Caco-2 (cell line): ENCODE data around the gene TRIM71. TPM values are rescaled to one million over a fixed set of nuclear protein-coding genes. Genes with fewer than 3 reads are reported as not detected.

Experiments used
- BruUV-seq: library from RNA; stranded (reverse); fragments of 400-500 nt; replicated peaks from 2 replicates; lab custom pipeline; 2021; lab: Mats Ljungman, UMichigan
- CTCF ChIA-PET: fragments of 300-600 bp; sonication (Branson Sonifier 250); formaldehyde crosslinking; loops from one replicate; lab custom pipeline; 2022; ENCODE audit warnings: antibody characterized with exemption; lab: Charles Lee
- POLR2A ChIA-PET: fragments of 300-600 bp; sonication (Branson Sonifier 250); formaldehyde crosslinking; loops from one replicate; lab custom pipeline; 2022; ENCODE audit warnings: antibody characterized with exemption; lab: Charles Lee
- DNase-seq, 2 experiments: peaks; one replicate each; pipeline versions ENCODE4 v3.0.0 to v3.0.0-alpha.2; 2020 to 2022
- H3K27me3 ChIP-seq: replicated peaks from 2 replicates; pipeline ENCODE4 v1.6.0; 2011; ENCODE audit warnings: low read length; ENCODE audit not compliant: control insufficient read depth, insufficient read depth
- H3K36me3 ChIP-seq: 2 replicates; pipeline ENCODE4 v1.5.1; 2011; ENCODE audit warnings: low read length; ENCODE audit not compliant: control insufficient read depth, insufficient read depth
- H3K4me1 ChIP-seq: fragments of 250-450 bp; sonication (Bioruptor Pico); 2 replicates; pipeline ENCODE4 v1.5.1; 2020; ENCODE audit warnings: mild to moderate bottlenecking
- H3K4me3 ChIP-seq: 2 replicates; pipeline ENCODE4 v1.5.1; 2011; ENCODE audit warnings: low read depth, mild to moderate bottlenecking, control low read depth, low read length
- H3K9me3 ChIP-seq: fragments of 250-450 bp; sonication (Bioruptor Pico); 2 replicates; pipeline ENCODE4 v1.5.1; 2020; ENCODE audit warnings: mild to moderate bottlenecking, moderate library complexity
- H3K27ac Mint-ChIP-seq: one replicate; pipeline ENCODE4 v1.8.0; 2022; ENCODE audit warnings: mixed read lengths; ENCODE audit not compliant: unreplicated experiment
- H3K27me3 Mint-ChIP-seq: one replicate; pipeline ENCODE4 v1.8.0; 2022; ENCODE audit warnings: mixed read lengths; ENCODE audit not compliant: insufficient read depth, unreplicated experiment
- H3K36me3 Mint-ChIP-seq: one replicate; pipeline ENCODE4 v1.8.0; 2022; ENCODE audit warnings: mild to moderate bottlenecking, mixed read lengths; ENCODE audit not compliant: insufficient read depth, unreplicated experiment
- H3K4me1 Mint-ChIP-seq: one replicate; pipeline ENCODE4 v1.8.0; 2022; ENCODE audit warnings: low read depth, mixed read lengths; ENCODE audit not compliant: unreplicated experiment
- H3K4me3 Mint-ChIP-seq: one replicate; pipeline ENCODE4 v1.8.0; 2022; ENCODE audit warnings: mild to moderate bottlenecking, moderate library complexity, mixed read lengths; ENCODE audit not compliant: unreplicated experiment
- H3K9me3 Mint-ChIP-seq: one replicate; pipeline ENCODE4 v1.8.0; 2022; ENCODE audit warnings: mixed read lengths; ENCODE audit not compliant: unreplicated experiment
- intact Hi-C: fragments of 100-400 bp; cut with micrococcal nuclease; formaldehyde crosslinking; loops from one replicate; pipeline ENCODE4 v1.10.0; 2022; ENCODE audit not compliant: unreplicated experiment
- total RNA-seq: library from RNA; stranded (reverse); gene quantifications from 2 replicates; pipeline ENCODE4 v1.2.3, GENCODE V29; 2022
- TF ChIP-seq, protein P1 (sequence below), 2 experiments: fragments of 200-600 bp in 1 of 2; IDR thresholded peaks; 1 replicate in 1 of 2; 2 replicates in 1 of 2; pipeline versions ENCODE4 v1.5.1 to v1.8.0; 2011 to 2022; ENCODE audit warnings: antibody characterized with exemption in 1 of 2, control low read depth in 1 of 2, inconsistent platforms in 1 of 2, low read depth in 1 of 2, low read length in 1 of 2, mild to moderate bottlenecking in 1 of 2, moderate library complexity in 1 of 2; ENCODE audit not compliant: insufficient read depth in 1 of 2, severe bottlenecking in 1 of 2, unreplicated experiment in 1 of 2

TRIM71 gene
- total RNA-seq, 1 experiment from 2014 or later: 68.4 TPM

DNA sequence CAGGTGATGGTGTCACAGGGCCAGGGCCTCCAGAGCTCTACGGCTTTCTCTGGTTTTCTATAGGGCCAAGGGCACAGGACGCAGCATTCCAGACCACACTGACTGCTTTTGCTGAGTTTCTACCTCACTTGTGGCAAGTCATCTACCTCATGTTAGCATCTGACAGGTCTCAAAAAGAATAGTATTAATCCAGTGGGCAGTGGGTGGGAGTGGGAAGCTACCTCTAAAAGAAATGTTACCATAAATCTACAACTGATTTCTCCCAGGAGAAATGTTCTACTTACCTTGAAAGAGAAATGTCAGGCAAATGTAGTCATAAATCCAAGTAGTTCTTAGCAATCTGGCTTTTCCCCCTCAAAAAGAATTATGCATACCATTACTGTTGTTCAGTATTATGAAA is 77.9 kb downstream of the TRIM71 start:
- TF ChIP-seq, protein P1, sequence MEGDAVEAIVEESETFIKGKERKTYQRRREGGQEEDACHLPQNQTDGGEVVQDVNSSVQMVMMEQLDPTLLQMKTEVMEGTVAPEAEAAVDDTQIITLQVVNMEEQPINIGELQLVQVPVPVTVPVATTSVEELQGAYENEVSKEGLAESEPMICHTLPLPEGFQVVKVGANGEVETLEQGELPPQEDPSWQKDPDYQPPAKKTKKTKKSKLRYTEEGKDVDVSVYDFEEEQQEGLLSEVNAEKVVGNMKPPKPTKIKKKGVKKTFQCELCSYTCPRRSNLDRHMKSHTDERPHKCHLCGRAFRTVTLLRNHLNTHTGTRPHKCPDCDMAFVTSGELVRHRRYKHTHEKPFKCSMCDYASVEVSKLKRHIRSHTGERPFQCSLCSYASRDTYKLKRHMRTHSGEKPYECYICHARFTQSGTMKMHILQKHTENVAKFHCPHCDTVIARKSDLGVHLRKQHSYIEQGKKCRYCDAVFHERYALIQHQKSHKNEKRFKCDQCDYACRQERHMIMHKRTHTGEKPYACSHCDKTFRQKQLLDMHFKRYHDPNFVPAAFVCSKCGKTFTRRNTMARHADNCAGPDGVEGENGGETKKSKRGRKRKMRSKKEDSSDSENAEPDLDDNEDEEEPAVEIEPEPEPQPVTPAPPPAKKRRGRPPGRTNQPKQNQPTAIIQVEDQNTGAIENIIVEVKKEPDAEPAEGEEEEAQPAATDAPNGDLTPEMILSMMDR (IDR thresholded peaks at IDR 0.05; ENCODE audit: insufficient read depth in 1 of 2, low read depth in 1 of 2, low read length in 1 of 2, severe bottlenecking in 1 of 2, unreplicated experiment in 1 of 2): no peak
- no peaks in the 10 kb centered on the region for H3K9me3 ChIP-seq
- no TSS peak for BruUV-seq
- Mint-ChIP-seq H3K4me1 (no peaks in the 10 kb centered on the region), H3K36me3 (peaks cover 96% of the 10 kb centered on the region), H3K4me3 (no peak overlapping the region), H3K27ac (no peak overlapping the region), H3K27me3 (no peaks in the 10 kb centered on the region), H3K9me3 (no peaks in the 10 kb centered on the region)
- no peaks in the 10 kb centered on the region for H3K4me1 ChIP-seq
- CTCF ChIA-PET: no interaction called here
- peaks cover 5% of the 10 kb centered on the region for H3K36me3 ChIP-seq
- H3K27me3 ChIP-seq: no peaks in the 10 kb centered on the region
- H3K4me3 ChIP-seq: no peak overlapping the region
- intact Hi-C loops: no loop called here
- POLR2A ChIA-PET: no interaction called here
- no peak for DNase-seq

DNA sequence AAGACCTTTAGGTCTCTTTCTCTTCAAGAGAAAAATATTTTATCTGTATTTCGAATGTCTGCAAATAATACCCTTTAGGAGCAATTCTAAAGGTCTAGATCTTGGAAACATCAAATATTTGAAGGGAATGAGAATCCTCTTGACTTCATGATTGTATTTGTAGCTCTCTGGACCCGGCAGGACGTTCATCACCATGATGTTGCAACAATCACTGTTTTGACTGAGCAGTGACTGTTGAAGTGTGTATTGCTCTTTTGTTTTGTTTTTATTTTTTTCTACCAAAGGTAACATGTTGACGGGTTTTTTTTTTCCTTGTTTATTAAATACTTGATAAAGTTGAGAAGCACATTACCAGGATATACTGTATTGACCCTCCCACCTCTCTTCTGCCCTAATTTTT is 78.3 kb downstream of the TRIM71 start:
- peaks cover 96% of the 10 kb centered on the region for H3K36me3 Mint-ChIP-seq
- no peak overlapping the region for H3K4me3 ChIP-seq
- H3K9me3 Mint-ChIP-seq: no peaks in the 10 kb centered on the region
- no peaks in the 10 kb centered on the region for H3K27me3 ChIP-seq
- ChIA-PET POLR2A (no interaction called here), CTCF (no interaction called here)
- no peak overlapping the region for H3K27ac Mint-ChIP-seq
- TF ChIP-seq, protein P1 (IDR thresholded peaks at IDR 0.05; ENCODE audit: insufficient read depth in 1 of 2, low read depth in 1 of 2, low read length in 1 of 2, severe bottlenecking in 1 of 2, unreplicated experiment in 1 of 2): no peak
- H3K4me1 Mint-ChIP-seq: peaks cover 4% of the 10 kb centered on the region
- intact Hi-C loops: no loop called here
- DNase-seq: no peak
- H3K9me3 ChIP-seq: no peaks in the 10 kb centered on the region
- H3K27me3 Mint-ChIP-seq: no peaks in the 10 kb centered on the region
- H3K36me3 ChIP-seq: peaks cover 3% of the 10 kb centered on the region
- H3K4me3 Mint-ChIP-seq: no peak overlapping the region
- 0 out of 2 replicates have a peak, but pooled peaks cover 3% of the 10 kb centered on the region for H3K4me1 ChIP-seq
- TSS peak; percentile 1 for BruUV-seq

DNA sequence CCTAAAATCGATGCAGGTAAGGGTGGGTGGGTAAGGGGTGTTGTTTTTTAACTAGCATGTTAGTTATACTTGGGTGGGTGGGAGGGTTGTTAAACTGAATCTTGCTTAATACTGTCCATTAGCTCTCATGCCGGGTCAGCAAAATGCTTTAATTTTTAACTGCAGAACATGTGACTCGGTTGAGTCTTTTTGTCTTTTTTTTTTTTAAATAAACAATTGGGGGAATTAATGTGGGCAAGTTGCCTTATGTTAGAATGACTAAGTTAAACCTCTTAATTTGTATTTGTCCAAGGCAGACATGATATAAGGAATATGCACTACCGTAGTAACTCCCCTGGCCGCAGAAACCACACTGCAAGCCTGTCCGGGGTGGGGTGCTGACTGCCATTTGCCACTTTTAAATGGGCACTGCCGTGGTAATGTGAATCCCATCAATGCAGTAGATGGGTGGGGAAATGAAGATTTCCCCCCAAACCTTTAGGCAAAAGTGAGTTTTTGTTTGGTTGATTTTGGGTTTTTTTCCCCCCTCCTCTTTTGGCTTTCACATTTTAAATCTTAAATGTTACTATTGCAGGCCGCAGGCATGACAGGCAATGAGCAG is 79.3 kb downstream of the TRIM71 start:
- peaks cover 11% of the 10 kb centered on the region for H3K4me1 Mint-ChIP-seq
- ChIA-PET POLR2A (no interaction called here), CTCF (no interaction called here)
- Histone ChIP-seq H3K4me3 (no peak overlapping the region), H3K36me3 (peaks cover 3% of the 10 kb centered on the region), H3K4me1 (0 out of 2 replicates have a peak, but pooled peaks cover 3% of the 10 kb centered on the region), H3K9me3 (no peaks in the 10 kb centered on the region), H3K27me3 (no peaks in the 10 kb centered on the region)
- no peaks in the 10 kb centered on the region for H3K27me3 Mint-ChIP-seq
- no peak overlapping the region for H3K27ac Mint-ChIP-seq
- TF ChIP-seq, protein P1 (IDR thresholded peaks at IDR 0.05; ENCODE audit: insufficient read depth in 1 of 2, low read depth in 1 of 2, low read length in 1 of 2, severe bottlenecking in 1 of 2, unreplicated experiment in 1 of 2): no peak
- peaks cover 92% of the 10 kb centered on the region for H3K36me3 Mint-ChIP-seq
- H3K4me3 Mint-ChIP-seq: no peak overlapping the region
- H3K9me3 Mint-ChIP-seq: no peaks in the 10 kb centered on the region
- no peak for DNase-seq
- intact Hi-C loops: no loop called here
- BruUV-seq: no TSS peak
